GM23338 (cell line): Measurements from ENCODE around the gene AQP5. TPM values are rescaled to one million over a fixed set of nuclear protein-coding genes. Genes with fewer than 3 reads are reported as not detected.

Experiments
- ATAC-seq: fragments of 200-7000 bp; cut with Tn5 transposase; 3 replicates; pipeline ENCODE4 v1.9.1; 2020
- DNase-seq: peaks from one replicate; pipeline ENCODE4 v3.0.0-alpha.2; 2015; ENCODE audit warnings: low spot score
- H2AFZ ChIP-seq: fragments of 200-600 bp; sonication (generic); 2 replicates; pipeline ENCODE4 v1.8.0; 2016; ENCODE audit warnings: antibody characterized with exemption, mild to moderate bottlenecking, moderate library complexity
- H3F3A ChIP-seq: fragments of 200-600 bp; sonication (generic); replicated peaks from 2 replicates; pipeline ENCODE4 v1.8.0; 2017; ENCODE audit warnings: antibody characterized with exemption, mixed run types, low read depth
- H3K27ac ChIP-seq: fragments of 200-600 bp; sonication (generic); 2 replicates; pipeline ENCODE4 v1.6.1; 2016; ENCODE audit warnings: low read depth
- H3K27me3 ChIP-seq: fragments of 200-600 bp; sonication (generic); 2 replicates; pipeline ENCODE4 v1.8.0; 2016; ENCODE audit warnings: mild to moderate bottlenecking, mixed run types, moderate library complexity; ENCODE audit not compliant: insufficient read depth
- H3K36me3 ChIP-seq: fragments of 200-600 bp; sonication (generic); 2 replicates; pipeline ENCODE4 v1.8.0; 2016; ENCODE audit warnings: mild to moderate bottlenecking; ENCODE audit not compliant: insufficient read depth
- H3K4me1 ChIP-seq: fragments of 200-600 bp; sonication (generic); 2 replicates; pipeline ENCODE4 v1.8.0; 2016; ENCODE audit warnings: mild to moderate bottlenecking, moderate library complexity; ENCODE audit not compliant: insufficient read depth
- H3K4me2 ChIP-seq: fragments of 200-600 bp; sonication (generic); 2 replicates; pipeline ENCODE4 v1.7.1; 2017; ENCODE audit warnings: mixed run types
- H3K4me3 ChIP-seq: fragments of 200-600 bp; sonication (generic); 2 replicates; pipeline ENCODE4 v1.6.1; 2016; ENCODE audit warnings: mixed run types
- H3K79me2 ChIP-seq: fragments of 200-600 bp; sonication (generic); replicated peaks from 2 replicates; pipeline ENCODE4 v1.8.0; 2017; ENCODE audit warnings: mild to moderate bottlenecking; ENCODE audit not compliant: insufficient read depth
- H3K9me2 ChIP-seq: fragments of 200-600 bp; sonication (generic); 2 replicates; pipeline ENCODE4 v1.8.0; 2017; ENCODE audit not compliant: insufficient read depth
- H4K20me1 ChIP-seq: fragments of 200-600 bp; sonication (generic); replicated peaks from 2 replicates; pipeline ENCODE4 v1.8.0; 2017; ENCODE audit warnings: mild to moderate bottlenecking; ENCODE audit not compliant: insufficient read depth
- H3K27ac Mint-ChIP-seq: 2 replicates; pipeline ENCODE4 v1.8.0; 2020; ENCODE audit warnings: inconsistent platforms, mild to moderate bottlenecking, moderate library complexity, mixed read lengths
- H3K27me3 Mint-ChIP-seq: 3 replicates; pipeline ENCODE4 v1.8.0; 2022; ENCODE audit warnings: low read depth, mild to moderate bottlenecking, moderate library complexity, mixed read lengths, inconsistent platforms; ENCODE audit not compliant: insufficient read depth, poor library complexity
- H3K36me3 Mint-ChIP-seq: 3 replicates; pipeline ENCODE4 v1.8.0; 2021; ENCODE audit warnings: low read depth, mild to moderate bottlenecking, inconsistent platforms, moderate library complexity, mixed read lengths
- H3K4me1 Mint-ChIP-seq: 3 replicates; pipeline ENCODE4 v1.8.0; 2020; ENCODE audit warnings: mild to moderate bottlenecking, inconsistent platforms, mixed read lengths
- H3K4me3 Mint-ChIP-seq: 3 replicates; pipeline ENCODE4 v1.8.0; 2021; ENCODE audit warnings: moderate library complexity, mild to moderate bottlenecking, inconsistent platforms, mixed read lengths
- H3K9me3 Mint-ChIP-seq: 3 replicates; pipeline ENCODE4 v1.8.0; 2020; ENCODE audit warnings: moderate library complexity, mild to moderate bottlenecking, inconsistent platforms, mixed read lengths
- CREB1 ChIP-seq: fragments of 250-450 bp; sonication (Bioruptor Pico); IDR thresholded peaks from 2 replicates; pipeline ENCODE4 v1.5.0; 2020; ENCODE audit warnings: low read depth, mild to moderate bottlenecking, moderate library complexity
- EZH2 ChIP-seq: fragments of 200-600 bp; sonication (generic); IDR thresholded peaks from one replicate; pipeline ENCODE4 v1.8.0; 2017; ENCODE audit warnings: antibody characterized with exemption, mild to moderate bottlenecking, low read depth; ENCODE audit not compliant: unreplicated experiment
- EZH2phosphoT487 ChIP-seq: fragments of 200-600 bp; sonication (generic); IDR thresholded peaks from one replicate; pipeline ENCODE4 v1.8.1; 2018; ENCODE audit warnings: antibody characterized with exemption; ENCODE audit not compliant: unreplicated experiment
- JUNB ChIP-seq: IDR thresholded peaks from one replicate; pipeline ENCODE4 v1.6.1; 2016; ENCODE audit warnings: antibody characterized with exemption; ENCODE audit not compliant: unreplicated experiment
- NANOG ChIP-seq: IDR thresholded peaks from 2 replicates; pipeline ENCODE4 v1.6.1; 2016; ENCODE audit warnings: antibody characterized with exemption, borderline replicate concordance
- POLR2AphosphoS5 ChIP-seq: IDR thresholded peaks from 2 replicates; pipeline ENCODE4 v1.6.1; 2016; ENCODE audit warnings: antibody characterized with exemption, low read depth
- STAT1 ChIP-seq: IDR thresholded peaks from one replicate; pipeline ENCODE4 v1.6.1; 2016; ENCODE audit warnings: antibody characterized with exemption; ENCODE audit not compliant: unreplicated experiment
- ZNF114 ChIP-seq: fragments of 250-450 bp; sonication (Bioruptor Pico); IDR thresholded peaks from 2 replicates; pipeline ENCODE4 v1.5.0; 2020; ENCODE audit warnings: mild to moderate bottlenecking, moderate library complexity
- ZNF331 ChIP-seq: fragments of 250-450 bp; sonication (Bioruptor Pico); IDR thresholded peaks from 2 replicates; pipeline ENCODE4 v1.5.0; 2020; ENCODE audit warnings: low read depth, mild to moderate bottlenecking, moderate library complexity
- polyA plus RNA-seq: library from polyadenylated mRNA; unstranded; fragments of >200 nt; fragmentation: Nextera tagmentation; extraction: Ambion mirVana; gene quantifications from 2 replicates; pipeline ENCODE4 v1.2.1, GENCODE V29; 2016
- total RNA-seq: library from RNA; depleted of rRNA; stranded (reverse); fragments of >200 nt; shearing (Covaris generic); gene quantifications from 2 replicates; pipeline ENCODE4 v1.2.3, GENCODE V29; 2014
- TF ChIP-seq, protein P1 (sequence below): IDR thresholded peaks from 2 replicates; pipeline ENCODE4 v1.6.1; 2016; ENCODE audit warnings: antibody characterized with exemption
- TF ChIP-seq, protein P2 (sequence below), 2 experiments: fragments of 200-600 bp in 1 of 2; sonication (generic) in 1 of 2; conservative IDR thresholded peaks; 2 replicates each; pipeline versions ENCODE4 v1.5.1 to v1.6.1; 2016 to 2017; ENCODE audit warnings: antibody characterized with exemption in 2 of 2, low read depth in 2 of 2, mild to moderate bottlenecking in 2 of 2, moderate library complexity in 1 of 2
- TF ChIP-seq, protein P3 (sequence below): fragments of 250-450 bp; sonication (Bioruptor Pico); IDR thresholded peaks from 2 replicates; pipeline ENCODE4 v1.5.0; 2020; ENCODE audit warnings: mild to moderate bottlenecking, moderate library complexity
- TF ChIP-seq, protein P4 (sequence below): IDR thresholded peaks from one replicate; pipeline ENCODE4 v1.6.1; 2018; ENCODE audit warnings: antibody characterized with exemption; ENCODE audit not compliant: unreplicated experiment

AQP5 gene
- total and polyA plus RNA-seq, 2 experiments from 2014 or later: 1.3 to 2.2 TPM

DNA sequence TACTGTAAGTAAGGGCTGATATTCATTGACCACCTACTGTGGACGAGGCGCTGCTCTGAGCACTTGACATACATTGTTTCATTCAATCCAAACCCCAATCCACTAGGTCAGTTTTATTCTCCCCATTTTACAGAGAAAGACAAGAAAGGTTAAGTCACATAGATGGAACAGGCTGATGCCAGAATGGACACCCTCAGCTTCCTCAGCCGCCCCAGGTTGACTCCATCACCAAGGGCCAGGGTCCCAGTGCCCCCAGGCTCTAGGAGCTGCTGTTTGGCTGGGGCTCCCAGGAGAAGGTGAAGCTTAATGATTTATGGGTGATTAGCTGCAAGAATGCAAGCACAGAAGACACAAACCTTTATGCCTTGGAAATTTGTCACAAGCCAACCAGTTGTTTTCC, 11.8 kb upstream of the AQP5 start:
- H3K27ac Mint-ChIP-seq: no peak overlapping the region
- no peaks in the 10 kb centered on the region for H4K20me1 ChIP-seq
- no peaks in the 10 kb centered on the region for H3F3A ChIP-seq
- no peak for DNase-seq
- no peaks in the 10 kb centered on the region for H3K36me3 ChIP-seq
- H3K79me2 ChIP-seq: no peaks in the 10 kb centered on the region
- no peak overlapping the region; the same call in 1 of the 2 replicates for H2AFZ ChIP-seq
- TF ChIP-seq JUNB (no peak), ZNF114 (CRISPR knock-in tag) (no peak), NANOG (no peak), STAT1 (no peak), EZH2 (no peak), EZH2phosphoT487 (no peak), ZNF331 (CRISPR knock-in tag) (no peak), POLR2AphosphoS5 (no peak), CREB1 (CRISPR knock-in tag) (no peak)
- TF ChIP-seq, protein P1, sequence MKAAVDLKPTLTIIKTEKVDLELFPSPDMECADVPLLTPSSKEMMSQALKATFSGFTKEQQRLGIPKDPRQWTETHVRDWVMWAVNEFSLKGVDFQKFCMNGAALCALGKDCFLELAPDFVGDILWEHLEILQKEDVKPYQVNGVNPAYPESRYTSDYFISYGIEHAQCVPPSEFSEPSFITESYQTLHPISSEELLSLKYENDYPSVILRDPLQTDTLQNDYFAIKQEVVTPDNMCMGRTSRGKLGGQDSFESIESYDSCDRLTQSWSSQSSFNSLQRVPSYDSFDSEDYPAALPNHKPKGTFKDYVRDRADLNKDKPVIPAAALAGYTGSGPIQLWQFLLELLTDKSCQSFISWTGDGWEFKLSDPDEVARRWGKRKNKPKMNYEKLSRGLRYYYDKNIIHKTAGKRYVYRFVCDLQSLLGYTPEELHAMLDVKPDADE: no peak
- TF ChIP-seq, protein P2, sequence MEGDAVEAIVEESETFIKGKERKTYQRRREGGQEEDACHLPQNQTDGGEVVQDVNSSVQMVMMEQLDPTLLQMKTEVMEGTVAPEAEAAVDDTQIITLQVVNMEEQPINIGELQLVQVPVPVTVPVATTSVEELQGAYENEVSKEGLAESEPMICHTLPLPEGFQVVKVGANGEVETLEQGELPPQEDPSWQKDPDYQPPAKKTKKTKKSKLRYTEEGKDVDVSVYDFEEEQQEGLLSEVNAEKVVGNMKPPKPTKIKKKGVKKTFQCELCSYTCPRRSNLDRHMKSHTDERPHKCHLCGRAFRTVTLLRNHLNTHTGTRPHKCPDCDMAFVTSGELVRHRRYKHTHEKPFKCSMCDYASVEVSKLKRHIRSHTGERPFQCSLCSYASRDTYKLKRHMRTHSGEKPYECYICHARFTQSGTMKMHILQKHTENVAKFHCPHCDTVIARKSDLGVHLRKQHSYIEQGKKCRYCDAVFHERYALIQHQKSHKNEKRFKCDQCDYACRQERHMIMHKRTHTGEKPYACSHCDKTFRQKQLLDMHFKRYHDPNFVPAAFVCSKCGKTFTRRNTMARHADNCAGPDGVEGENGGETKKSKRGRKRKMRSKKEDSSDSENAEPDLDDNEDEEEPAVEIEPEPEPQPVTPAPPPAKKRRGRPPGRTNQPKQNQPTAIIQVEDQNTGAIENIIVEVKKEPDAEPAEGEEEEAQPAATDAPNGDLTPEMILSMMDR (conservative IDR thresholded peaks at IDR 0.05; ENCODE audit: low read depth in 2 of 2): no peak
- TF ChIP-seq, protein P3, sequence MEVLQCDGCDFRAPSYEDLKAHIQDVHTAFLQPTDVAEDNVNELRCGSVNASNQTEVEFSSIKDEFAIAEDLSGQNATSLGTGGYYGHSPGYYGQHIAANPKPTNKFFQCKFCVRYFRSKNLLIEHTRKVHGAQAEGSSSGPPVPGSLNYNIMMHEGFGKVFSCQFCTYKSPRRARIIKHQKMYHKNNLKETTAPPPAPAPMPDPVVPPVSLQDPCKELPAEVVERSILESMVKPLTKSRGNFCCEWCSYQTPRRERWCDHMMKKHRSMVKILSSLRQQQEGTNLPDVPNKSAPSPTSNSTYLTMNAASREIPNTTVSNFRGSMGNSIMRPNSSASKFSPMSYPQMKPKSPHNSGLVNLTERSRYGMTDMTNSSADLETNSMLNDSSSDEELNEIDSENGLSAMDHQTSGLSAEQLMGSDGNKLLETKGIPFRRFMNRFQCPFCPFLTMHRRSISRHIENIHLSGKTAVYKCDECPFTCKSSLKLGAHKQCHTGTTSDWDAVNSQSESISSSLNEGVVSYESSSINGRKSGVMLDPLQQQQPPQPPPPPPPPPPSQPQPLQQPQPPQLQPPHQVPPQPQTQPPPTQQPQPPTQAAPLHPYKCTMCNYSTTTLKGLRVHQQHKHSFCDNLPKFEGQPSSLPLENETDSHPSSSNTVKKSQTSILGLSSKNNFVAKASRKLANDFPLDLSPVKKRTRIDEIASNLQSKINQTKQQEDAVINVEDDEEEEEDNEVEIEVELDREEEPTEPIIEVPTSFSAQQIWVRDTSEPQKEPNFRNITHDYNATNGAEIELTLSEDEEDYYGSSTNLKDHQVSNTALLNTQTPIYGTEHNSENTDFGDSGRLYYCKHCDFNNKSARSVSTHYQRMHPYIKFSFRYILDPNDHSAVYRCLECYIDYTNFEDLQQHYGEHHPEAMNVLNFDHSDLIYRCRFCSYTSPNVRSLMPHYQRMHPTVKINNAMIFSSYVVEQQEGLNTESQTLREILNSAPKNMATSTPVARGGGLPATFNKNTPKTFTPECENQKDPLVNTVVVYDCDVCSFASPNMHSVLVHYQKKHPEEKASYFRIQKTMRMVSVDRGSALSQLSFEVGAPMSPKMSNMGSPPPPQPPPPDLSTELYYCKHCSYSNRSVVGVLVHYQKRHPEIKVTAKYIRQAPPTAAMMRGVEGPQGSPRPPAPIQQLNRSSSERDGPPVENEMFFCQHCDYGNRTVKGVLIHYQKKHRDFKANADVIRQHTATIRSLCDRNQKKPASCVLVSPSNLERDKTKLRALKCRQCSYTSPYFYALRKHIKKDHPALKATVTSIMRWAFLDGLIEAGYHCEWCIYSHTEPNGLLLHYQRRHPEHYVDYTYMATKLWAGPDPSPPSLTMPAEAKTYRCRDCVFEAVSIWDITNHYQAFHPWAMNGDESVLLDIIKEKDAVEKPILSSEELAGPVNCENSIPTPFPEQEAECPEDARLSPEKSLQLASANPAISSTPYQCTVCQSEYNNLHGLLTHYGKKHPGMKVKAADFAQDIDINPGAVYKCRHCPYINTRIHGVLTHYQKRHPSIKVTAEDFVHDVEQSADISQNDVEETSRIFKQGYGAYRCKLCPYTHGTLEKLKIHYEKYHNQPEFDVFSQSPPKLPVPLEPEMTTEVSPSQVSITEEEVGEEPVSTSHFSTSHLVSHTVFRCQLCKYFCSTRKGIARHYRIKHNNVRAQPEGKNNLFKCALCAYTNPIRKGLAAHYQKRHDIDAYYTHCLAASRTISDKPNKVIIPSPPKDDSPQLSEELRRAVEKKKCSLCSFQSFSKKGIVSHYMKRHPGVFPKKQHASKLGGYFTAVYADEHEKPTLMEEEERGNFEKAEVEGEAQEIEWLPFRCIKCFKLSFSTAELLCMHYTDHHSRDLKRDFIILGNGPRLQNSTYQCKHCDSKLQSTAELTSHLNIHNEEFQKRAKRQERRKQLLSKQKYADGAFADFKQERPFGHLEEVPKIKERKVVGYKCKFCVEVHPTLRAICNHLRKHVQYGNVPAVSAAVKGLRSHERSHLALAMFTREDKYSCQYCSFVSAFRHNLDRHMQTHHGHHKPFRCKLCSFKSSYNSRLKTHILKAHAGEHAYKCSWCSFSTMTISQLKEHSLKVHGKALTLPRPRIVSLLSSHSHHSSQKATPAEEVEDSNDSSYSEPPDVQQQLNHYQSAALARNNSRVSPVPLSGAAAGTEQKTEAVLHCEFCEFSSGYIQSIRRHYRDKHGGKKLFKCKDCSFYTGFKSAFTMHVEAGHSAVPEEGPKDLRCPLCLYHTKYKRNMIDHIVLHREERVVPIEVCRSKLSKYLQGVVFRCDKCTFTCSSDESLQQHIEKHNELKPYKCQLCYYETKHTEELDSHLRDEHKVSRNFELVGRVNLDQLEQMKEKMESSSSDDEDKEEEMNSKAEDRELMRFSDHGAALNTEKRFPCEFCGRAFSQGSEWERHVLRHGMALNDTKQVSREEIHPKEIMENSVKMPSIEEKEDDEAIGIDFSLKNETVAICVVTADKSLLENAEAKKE (CRISPR knock-in tag): no peak
- TF ChIP-seq, protein P4, sequence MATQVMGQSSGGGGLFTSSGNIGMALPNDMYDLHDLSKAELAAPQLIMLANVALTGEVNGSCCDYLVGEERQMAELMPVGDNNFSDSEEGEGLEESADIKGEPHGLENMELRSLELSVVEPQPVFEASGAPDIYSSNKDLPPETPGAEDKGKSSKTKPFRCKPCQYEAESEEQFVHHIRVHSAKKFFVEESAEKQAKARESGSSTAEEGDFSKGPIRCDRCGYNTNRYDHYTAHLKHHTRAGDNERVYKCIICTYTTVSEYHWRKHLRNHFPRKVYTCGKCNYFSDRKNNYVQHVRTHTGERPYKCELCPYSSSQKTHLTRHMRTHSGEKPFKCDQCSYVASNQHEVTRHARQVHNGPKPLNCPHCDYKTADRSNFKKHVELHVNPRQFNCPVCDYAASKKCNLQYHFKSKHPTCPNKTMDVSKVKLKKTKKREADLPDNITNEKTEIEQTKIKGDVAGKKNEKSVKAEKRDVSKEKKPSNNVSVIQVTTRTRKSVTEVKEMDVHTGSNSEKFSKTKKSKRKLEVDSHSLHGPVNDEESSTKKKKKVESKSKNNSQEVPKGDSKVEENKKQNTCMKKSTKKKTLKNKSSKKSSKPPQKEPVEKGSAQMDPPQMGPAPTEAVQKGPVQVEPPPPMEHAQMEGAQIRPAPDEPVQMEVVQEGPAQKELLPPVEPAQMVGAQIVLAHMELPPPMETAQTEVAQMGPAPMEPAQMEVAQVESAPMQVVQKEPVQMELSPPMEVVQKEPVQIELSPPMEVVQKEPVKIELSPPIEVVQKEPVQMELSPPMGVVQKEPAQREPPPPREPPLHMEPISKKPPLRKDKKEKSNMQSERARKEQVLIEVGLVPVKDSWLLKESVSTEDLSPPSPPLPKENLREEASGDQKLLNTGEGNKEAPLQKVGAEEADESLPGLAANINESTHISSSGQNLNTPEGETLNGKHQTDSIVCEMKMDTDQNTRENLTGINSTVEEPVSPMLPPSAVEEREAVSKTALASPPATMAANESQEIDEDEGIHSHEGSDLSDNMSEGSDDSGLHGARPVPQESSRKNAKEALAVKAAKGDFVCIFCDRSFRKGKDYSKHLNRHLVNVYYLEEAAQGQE: no peak
- no peaks in the 10 kb centered on the region for H3K36me3 Mint-ChIP-seq
- peaks cover 15% of the 10 kb centered on the region for H3K27me3 Mint-ChIP-seq
- no peaks in the 10 kb centered on the region for H3K9me3 Mint-ChIP-seq
- no peaks in the 10 kb centered on the region for H3K9me2 ChIP-seq
- no peak overlapping the region for H3K4me2 ChIP-seq
- peaks cover 6% of the 10 kb centered on the region for H3K27me3 ChIP-seq
- no peak overlapping the region for H3K4me3 Mint-ChIP-seq
- peaks cover 31% of the 10 kb centered on the region for H3K4me1 ChIP-seq
- ATAC-seq: no peak
- H3K4me1 Mint-ChIP-seq: peaks cover 29% of the 10 kb centered on the region
- H3K4me3 ChIP-seq: no peak overlapping the region
- no peak overlapping the region for H3K27ac ChIP-seq
